GM23338 (cell line): Measurements from ENCODE around the gene ATF7IP. TPM values are rescaled to one million over a fixed set of nuclear protein-coding genes. Genes with fewer than 3 reads are reported as not detected.

ENCODE experiments used
- ATAC-seq: fragments of 200-7000 bp; cut with Tn5 transposase; 3 replicates; pipeline ENCODE4 v1.9.1; 2020
- DNase-seq: peaks from one replicate; pipeline ENCODE4 v3.0.0-alpha.2; 2015; ENCODE audit warnings: low spot score
- H2AFZ ChIP-seq: fragments of 200-600 bp; sonication (generic); 2 replicates; pipeline ENCODE4 v1.8.0; 2016; ENCODE audit warnings: antibody characterized with exemption, mild to moderate bottlenecking, moderate library complexity
- H3F3A ChIP-seq: fragments of 200-600 bp; sonication (generic); replicated peaks from 2 replicates; pipeline ENCODE4 v1.8.0; 2017; ENCODE audit warnings: antibody characterized with exemption, mixed run types, low read depth
- H3K27ac ChIP-seq: fragments of 200-600 bp; sonication (generic); 2 replicates; pipeline ENCODE4 v1.6.1; 2016; ENCODE audit warnings: low read depth
- H3K27me3 ChIP-seq: fragments of 200-600 bp; sonication (generic); 2 replicates; pipeline ENCODE4 v1.8.0; 2016; ENCODE audit warnings: mild to moderate bottlenecking, mixed run types, moderate library complexity; ENCODE audit not compliant: insufficient read depth
- H3K36me3 ChIP-seq: fragments of 200-600 bp; sonication (generic); 2 replicates; pipeline ENCODE4 v1.8.0; 2016; ENCODE audit warnings: mild to moderate bottlenecking; ENCODE audit not compliant: insufficient read depth
- H3K4me1 ChIP-seq: fragments of 200-600 bp; sonication (generic); 2 replicates; pipeline ENCODE4 v1.8.0; 2016; ENCODE audit warnings: mild to moderate bottlenecking, moderate library complexity; ENCODE audit not compliant: insufficient read depth
- H3K4me2 ChIP-seq: fragments of 200-600 bp; sonication (generic); 2 replicates; pipeline ENCODE4 v1.7.1; 2017; ENCODE audit warnings: mixed run types
- H3K4me3 ChIP-seq: fragments of 200-600 bp; sonication (generic); 2 replicates; pipeline ENCODE4 v1.6.1; 2016; ENCODE audit warnings: mixed run types
- H3K79me2 ChIP-seq: fragments of 200-600 bp; sonication (generic); replicated peaks from 2 replicates; pipeline ENCODE4 v1.8.0; 2017; ENCODE audit warnings: mild to moderate bottlenecking; ENCODE audit not compliant: insufficient read depth
- H3K9me2 ChIP-seq: fragments of 200-600 bp; sonication (generic); 2 replicates; pipeline ENCODE4 v1.8.0; 2017; ENCODE audit not compliant: insufficient read depth
- H4K20me1 ChIP-seq: fragments of 200-600 bp; sonication (generic); replicated peaks from 2 replicates; pipeline ENCODE4 v1.8.0; 2017; ENCODE audit warnings: mild to moderate bottlenecking; ENCODE audit not compliant: insufficient read depth
- H3K27ac Mint-ChIP-seq: 2 replicates; pipeline ENCODE4 v1.8.0; 2020; ENCODE audit warnings: inconsistent platforms, mild to moderate bottlenecking, moderate library complexity, mixed read lengths
- H3K27me3 Mint-ChIP-seq: 3 replicates; pipeline ENCODE4 v1.8.0; 2022; ENCODE audit warnings: low read depth, mild to moderate bottlenecking, moderate library complexity, mixed read lengths, inconsistent platforms; ENCODE audit not compliant: insufficient read depth, poor library complexity
- H3K36me3 Mint-ChIP-seq: 3 replicates; pipeline ENCODE4 v1.8.0; 2021; ENCODE audit warnings: low read depth, mild to moderate bottlenecking, inconsistent platforms, moderate library complexity, mixed read lengths
- H3K4me1 Mint-ChIP-seq: 3 replicates; pipeline ENCODE4 v1.8.0; 2020; ENCODE audit warnings: mild to moderate bottlenecking, inconsistent platforms, mixed read lengths
- H3K4me3 Mint-ChIP-seq: 3 replicates; pipeline ENCODE4 v1.8.0; 2021; ENCODE audit warnings: moderate library complexity, mild to moderate bottlenecking, inconsistent platforms, mixed read lengths
- H3K9me3 Mint-ChIP-seq: 3 replicates; pipeline ENCODE4 v1.8.0; 2020; ENCODE audit warnings: moderate library complexity, mild to moderate bottlenecking, inconsistent platforms, mixed read lengths
- ETS1 ChIP-seq: IDR thresholded peaks from 2 replicates; pipeline ENCODE4 v1.6.1; 2016; ENCODE audit warnings: antibody characterized with exemption
- EZH2 ChIP-seq: fragments of 200-600 bp; sonication (generic); IDR thresholded peaks from one replicate; pipeline ENCODE4 v1.8.0; 2017; ENCODE audit warnings: antibody characterized with exemption, mild to moderate bottlenecking, low read depth; ENCODE audit not compliant: unreplicated experiment
- EZH2phosphoT487 ChIP-seq: fragments of 200-600 bp; sonication (generic); IDR thresholded peaks from one replicate; pipeline ENCODE4 v1.8.1; 2018; ENCODE audit warnings: antibody characterized with exemption; ENCODE audit not compliant: unreplicated experiment
- JUNB ChIP-seq: IDR thresholded peaks from one replicate; pipeline ENCODE4 v1.6.1; 2016; ENCODE audit warnings: antibody characterized with exemption; ENCODE audit not compliant: unreplicated experiment
- STAT1 ChIP-seq: IDR thresholded peaks from one replicate; pipeline ENCODE4 v1.6.1; 2016; ENCODE audit warnings: antibody characterized with exemption; ENCODE audit not compliant: unreplicated experiment
- ZNF114 ChIP-seq: fragments of 250-450 bp; sonication (Bioruptor Pico); IDR thresholded peaks from 2 replicates; pipeline ENCODE4 v1.5.0; 2020; ENCODE audit warnings: mild to moderate bottlenecking, moderate library complexity
- ZNF331 ChIP-seq: fragments of 250-450 bp; sonication (Bioruptor Pico); IDR thresholded peaks from 2 replicates; pipeline ENCODE4 v1.5.0; 2020; ENCODE audit warnings: low read depth, mild to moderate bottlenecking, moderate library complexity
- ZNF462 ChIP-seq: fragments of 250-450 bp; sonication (Bioruptor Pico); IDR thresholded peaks from 2 replicates; pipeline ENCODE4 v1.5.0; 2020; ENCODE audit warnings: mild to moderate bottlenecking, moderate library complexity
- polyA plus RNA-seq: library from polyadenylated mRNA; unstranded; fragments of >200 nt; fragmentation: Nextera tagmentation; extraction: Ambion mirVana; gene quantifications from 2 replicates; pipeline ENCODE4 v1.2.1, GENCODE V29; 2016
- total RNA-seq: library from RNA; depleted of rRNA; stranded (reverse); fragments of >200 nt; shearing (Covaris generic); gene quantifications from 2 replicates; pipeline ENCODE4 v1.2.3, GENCODE V29; 2014
- TF ChIP-seq, protein P1 (sequence below): IDR thresholded peaks from one replicate; pipeline ENCODE4 v1.6.1; 2018; ENCODE audit warnings: antibody characterized with exemption; ENCODE audit not compliant: unreplicated experiment
- TF ChIP-seq, protein P2 (sequence below), 2 experiments: fragments of 200-600 bp in 1 of 2; sonication (generic) in 1 of 2; conservative IDR thresholded peaks; 2 replicates each; pipeline versions ENCODE4 v1.5.1 to v1.6.1; 2016 to 2017; ENCODE audit warnings: antibody characterized with exemption in 2 of 2, low read depth in 2 of 2, mild to moderate bottlenecking in 2 of 2, moderate library complexity in 1 of 2

Gene ATF7IP
- total and polyA plus RNA-seq, 2 experiments from 2014 or later: 76.4 to 118 TPM

- Histone ChIP-seq H3K4me1 (no peaks in the 10 kb centered on the region), H3K9me2 (no peaks in the 10 kb centered on the region), H3K79me2 (peaks cover 12% of the 10 kb centered on the region), H4K20me1 (no peaks in the 10 kb centered on the region; the same call in 1 of the 2 replicates), H3K4me3 (no peak overlapping the region), H3K4me2 (no peak overlapping the region), H3K27me3 (no peaks in the 10 kb centered on the region), H2AFZ (no peak overlapping the region), H3K27ac (no peak overlapping the region), H3K36me3 (peaks cover 54% of the 10 kb centered on the region), H3F3A (no peaks in the 10 kb centered on the region)
- ATAC-seq (no peak), DNase-seq (no peak)
- no peaks in the 10 kb centered on the region for H3K4me1 Mint-ChIP-seq
- no peak overlapping the region for H3K4me3 Mint-ChIP-seq
- H3K27ac Mint-ChIP-seq: no peak overlapping the region
- peaks cover 4% of the 10 kb centered on the region for H3K27me3 Mint-ChIP-seq
- H3K9me3 Mint-ChIP-seq: peaks cover 6% of the 10 kb centered on the region
- TF ChIP-seq EZH2phosphoT487 (no peak), ETS1 (no peak), STAT1 (no peak), JUNB (no peak), ZNF114 (CRISPR knock-in tag) (no peak), ZNF462 (CRISPR knock-in tag) (no peak), EZH2 (no peak), ZNF331 (no peak)
- TF ChIP-seq, protein P1, sequence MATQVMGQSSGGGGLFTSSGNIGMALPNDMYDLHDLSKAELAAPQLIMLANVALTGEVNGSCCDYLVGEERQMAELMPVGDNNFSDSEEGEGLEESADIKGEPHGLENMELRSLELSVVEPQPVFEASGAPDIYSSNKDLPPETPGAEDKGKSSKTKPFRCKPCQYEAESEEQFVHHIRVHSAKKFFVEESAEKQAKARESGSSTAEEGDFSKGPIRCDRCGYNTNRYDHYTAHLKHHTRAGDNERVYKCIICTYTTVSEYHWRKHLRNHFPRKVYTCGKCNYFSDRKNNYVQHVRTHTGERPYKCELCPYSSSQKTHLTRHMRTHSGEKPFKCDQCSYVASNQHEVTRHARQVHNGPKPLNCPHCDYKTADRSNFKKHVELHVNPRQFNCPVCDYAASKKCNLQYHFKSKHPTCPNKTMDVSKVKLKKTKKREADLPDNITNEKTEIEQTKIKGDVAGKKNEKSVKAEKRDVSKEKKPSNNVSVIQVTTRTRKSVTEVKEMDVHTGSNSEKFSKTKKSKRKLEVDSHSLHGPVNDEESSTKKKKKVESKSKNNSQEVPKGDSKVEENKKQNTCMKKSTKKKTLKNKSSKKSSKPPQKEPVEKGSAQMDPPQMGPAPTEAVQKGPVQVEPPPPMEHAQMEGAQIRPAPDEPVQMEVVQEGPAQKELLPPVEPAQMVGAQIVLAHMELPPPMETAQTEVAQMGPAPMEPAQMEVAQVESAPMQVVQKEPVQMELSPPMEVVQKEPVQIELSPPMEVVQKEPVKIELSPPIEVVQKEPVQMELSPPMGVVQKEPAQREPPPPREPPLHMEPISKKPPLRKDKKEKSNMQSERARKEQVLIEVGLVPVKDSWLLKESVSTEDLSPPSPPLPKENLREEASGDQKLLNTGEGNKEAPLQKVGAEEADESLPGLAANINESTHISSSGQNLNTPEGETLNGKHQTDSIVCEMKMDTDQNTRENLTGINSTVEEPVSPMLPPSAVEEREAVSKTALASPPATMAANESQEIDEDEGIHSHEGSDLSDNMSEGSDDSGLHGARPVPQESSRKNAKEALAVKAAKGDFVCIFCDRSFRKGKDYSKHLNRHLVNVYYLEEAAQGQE: no peak
- TF ChIP-seq, protein P2, sequence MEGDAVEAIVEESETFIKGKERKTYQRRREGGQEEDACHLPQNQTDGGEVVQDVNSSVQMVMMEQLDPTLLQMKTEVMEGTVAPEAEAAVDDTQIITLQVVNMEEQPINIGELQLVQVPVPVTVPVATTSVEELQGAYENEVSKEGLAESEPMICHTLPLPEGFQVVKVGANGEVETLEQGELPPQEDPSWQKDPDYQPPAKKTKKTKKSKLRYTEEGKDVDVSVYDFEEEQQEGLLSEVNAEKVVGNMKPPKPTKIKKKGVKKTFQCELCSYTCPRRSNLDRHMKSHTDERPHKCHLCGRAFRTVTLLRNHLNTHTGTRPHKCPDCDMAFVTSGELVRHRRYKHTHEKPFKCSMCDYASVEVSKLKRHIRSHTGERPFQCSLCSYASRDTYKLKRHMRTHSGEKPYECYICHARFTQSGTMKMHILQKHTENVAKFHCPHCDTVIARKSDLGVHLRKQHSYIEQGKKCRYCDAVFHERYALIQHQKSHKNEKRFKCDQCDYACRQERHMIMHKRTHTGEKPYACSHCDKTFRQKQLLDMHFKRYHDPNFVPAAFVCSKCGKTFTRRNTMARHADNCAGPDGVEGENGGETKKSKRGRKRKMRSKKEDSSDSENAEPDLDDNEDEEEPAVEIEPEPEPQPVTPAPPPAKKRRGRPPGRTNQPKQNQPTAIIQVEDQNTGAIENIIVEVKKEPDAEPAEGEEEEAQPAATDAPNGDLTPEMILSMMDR (conservative IDR thresholded peaks at IDR 0.05; ENCODE audit: low read depth in 2 of 2): no peak
- peaks cover 77% of the 10 kb centered on the region for H3K36me3 Mint-ChIP-seq
These were observed 113.5 kb downstream of the ATF7IP start for GRCh38 chr12:14479004-14479403.
